Activated CD4-positive, CD25-positive, alpha-beta regulatory T cell treated with anti-CD3 and anti-CD28 coated beads, Interleukin-2, amount 50 U/mL, for 24 hours (primary cell): ENCODE data around the gene SPINT2.

Experiments used
- ATAC-seq, 2 donors: fragments of 150-1000 bp; cut with Tn5 transposase; one replicate each; pipeline ENCODE4 v1.10.0; 2021; ENCODE audit warnings: mild to moderate bottlenecking in 1 of 2, moderate library complexity in 1 of 2

Gene SPINT2

DNA sequence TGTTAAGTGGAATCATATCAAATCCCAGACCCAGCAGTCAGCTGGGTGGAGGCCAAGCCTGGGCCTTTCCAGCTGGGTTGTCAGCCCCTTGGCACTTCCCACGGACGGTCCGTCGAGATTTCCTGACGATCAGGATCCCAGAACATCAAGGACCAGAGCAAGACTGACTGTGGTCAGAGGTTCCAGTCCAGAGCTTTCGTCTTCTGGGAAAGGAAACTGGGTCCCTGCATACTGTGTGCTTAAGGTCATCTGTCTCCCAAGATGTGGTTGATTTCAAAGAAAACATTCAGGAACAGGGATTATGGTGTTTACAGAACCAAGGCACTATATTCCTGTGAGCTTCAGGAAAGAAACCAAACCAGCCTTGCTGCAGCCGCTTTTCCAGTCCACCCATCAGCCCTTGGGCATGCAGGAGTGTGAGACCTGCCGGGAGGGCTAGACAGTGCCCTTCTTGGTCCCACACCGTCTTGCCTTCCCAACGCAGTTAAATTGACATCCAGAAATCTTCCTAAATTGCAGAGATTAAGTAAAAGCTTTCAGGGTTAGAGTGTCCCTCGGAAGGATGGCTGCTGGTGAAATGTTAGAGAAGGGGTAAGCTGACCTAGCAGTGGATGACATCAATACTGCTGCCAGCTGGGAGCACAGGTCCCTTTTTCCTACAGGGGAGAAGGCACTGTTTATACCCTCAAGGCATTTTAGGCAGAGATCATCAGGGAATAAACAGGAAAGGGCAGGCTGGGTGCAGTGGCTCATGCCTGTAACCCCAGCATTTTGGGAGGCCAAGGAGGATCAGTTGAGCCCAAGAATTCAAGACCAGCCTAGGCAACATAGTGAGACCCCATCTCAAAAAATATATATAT is 34.7 kb downstream of the SPINT2 start:
- no peak for ATAC-seq

GRCh38 chr19:38303517-38304351 is 39.4 kb downstream of the SPINT2 start, which contains the start of gene C19orf33:
C19orf33 (plus strand) TSS chr19:38304251; CDS start chr19:38304262, 11 bp downstream.
- no peak for ATAC-seq

DNA sequence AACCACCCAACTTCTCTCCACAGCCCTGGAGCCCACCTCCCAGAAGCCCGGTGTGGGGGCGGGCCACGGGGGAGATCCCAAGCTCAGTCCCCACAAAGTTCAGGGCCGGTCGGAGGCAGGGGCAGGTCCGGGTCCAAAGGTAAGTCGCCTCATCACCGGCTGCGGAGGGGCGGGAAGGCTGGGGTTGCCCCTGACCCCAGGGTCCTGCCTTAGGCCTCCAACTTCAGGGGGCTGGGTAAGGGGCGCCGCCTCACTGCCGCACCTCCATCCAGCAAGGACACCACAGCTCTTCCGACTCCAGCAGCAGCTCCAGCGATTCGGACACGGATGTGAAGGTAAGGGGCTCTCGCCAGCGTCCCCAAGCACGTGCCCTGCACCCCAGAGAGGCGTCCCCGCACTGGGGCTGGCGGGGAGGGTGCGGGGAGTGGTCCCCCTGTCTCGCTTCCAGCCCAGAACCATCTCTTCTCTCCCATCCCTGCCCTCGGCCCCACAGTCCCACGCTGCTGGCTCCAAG is 40.0 kb downstream of the SPINT2 start:
- ATAC-seq: no peak

DNA sequence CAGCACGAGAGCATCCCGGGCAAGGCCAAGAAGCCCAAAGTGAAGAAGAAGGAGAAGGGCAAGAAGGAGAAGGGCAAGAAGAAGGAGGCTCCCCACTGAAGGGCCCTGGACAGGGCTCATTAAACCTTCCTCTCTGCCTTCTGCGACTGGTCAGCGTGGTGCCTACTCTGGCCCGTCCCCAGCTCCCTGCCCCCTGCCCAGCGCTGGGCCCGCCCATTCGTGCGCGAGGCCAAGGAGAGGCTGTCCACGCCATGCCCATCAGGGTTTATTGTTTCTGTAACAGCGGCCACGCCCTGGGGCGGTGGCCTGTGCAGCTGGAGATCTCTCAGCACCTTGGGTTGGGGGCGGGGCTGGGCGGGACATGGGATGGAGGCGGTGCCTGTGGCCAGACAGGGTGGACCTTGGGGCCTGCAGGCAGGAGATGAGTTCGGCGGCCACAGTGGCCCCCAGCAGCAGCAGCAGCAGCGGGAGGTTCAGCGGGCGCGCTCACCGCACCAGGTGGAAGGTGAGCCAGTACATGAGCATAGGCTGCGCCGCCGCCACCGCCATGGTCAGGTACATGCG is 40.6 kb downstream of the SPINT2 start:
- no peak for ATAC-seq

DNA sequence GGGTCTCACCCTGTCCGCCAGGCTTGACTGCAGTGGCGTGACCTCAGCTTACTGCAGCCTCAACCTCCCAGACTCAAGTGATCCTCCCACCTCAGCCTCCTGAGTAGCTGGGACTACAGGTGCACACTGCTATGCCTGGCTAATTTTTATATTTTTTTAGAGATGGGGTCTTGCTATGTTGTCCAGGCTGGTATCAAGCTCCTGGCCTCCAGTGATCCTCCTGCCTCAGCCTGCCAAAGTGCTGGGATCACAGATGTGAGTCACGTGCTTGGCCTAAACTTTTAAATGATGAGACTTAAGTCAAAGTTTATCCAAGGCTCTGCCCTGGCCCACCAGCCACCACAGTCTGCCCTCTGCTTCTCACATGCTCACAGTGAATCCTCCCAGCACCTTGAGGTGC is 41.9 kb downstream of the SPINT2 start:
- no peak for ATAC-seq

DNA sequence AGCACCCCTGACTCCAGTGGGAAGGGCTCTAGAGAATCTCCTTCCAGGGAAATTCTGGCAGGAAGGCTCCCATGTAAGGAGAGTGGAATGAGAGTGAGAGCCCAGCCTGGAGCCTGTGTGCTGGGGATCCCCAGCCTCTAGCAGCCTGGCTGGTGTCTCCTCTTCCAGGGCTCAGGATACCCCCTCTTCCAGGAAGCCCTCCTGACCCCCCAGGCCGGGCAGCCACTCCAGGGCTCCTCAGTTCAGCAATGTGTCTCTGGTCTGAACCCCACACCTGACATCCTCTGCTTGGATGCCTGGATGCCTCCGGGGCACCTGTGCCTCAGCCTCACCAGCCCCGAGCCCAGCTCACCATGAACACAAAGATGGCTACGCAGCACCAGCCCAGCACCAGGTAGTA is 42.7 kb downstream of the SPINT2 start:
- ATAC-seq: no peak

DNA sequence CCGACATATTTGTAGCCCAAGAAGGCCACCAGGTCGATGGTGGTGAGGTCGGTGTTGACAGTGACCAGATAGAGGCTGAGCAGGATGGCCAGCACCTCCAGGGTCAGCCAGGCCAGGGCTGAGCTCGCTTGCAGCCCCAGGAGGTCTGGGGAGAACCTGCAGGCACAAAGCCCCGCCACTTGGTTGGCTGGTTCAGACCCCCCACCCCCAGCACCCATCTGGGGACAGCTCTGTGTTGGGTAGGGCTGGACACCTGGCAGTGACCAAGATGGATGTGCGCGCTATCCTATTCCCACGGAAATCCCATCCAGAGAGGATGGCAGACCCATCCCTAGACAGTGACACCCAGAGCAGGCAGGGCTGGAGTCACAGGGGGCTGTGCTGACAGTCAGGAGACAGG is 43.2 kb downstream of the SPINT2 start:
- no peak for ATAC-seq

- ATAC-seq: no peak
These were observed 43.8 kb downstream of the SPINT2 start for GRCh38 chr19:38308006-38308766.

- no peak for ATAC-seq
These were observed 44.7 kb downstream of the SPINT2 start for GRCh38 chr19:38308926-38309614.

GRCh38 chr19:38309615-38310278 is 45.4 kb downstream of the SPINT2 start:
- ATAC-seq: no peak

- no peak for ATAC-seq
These were observed 45.9 kb downstream of the SPINT2 start for GRCh38 chr19:38310279-38310670.

DNA sequence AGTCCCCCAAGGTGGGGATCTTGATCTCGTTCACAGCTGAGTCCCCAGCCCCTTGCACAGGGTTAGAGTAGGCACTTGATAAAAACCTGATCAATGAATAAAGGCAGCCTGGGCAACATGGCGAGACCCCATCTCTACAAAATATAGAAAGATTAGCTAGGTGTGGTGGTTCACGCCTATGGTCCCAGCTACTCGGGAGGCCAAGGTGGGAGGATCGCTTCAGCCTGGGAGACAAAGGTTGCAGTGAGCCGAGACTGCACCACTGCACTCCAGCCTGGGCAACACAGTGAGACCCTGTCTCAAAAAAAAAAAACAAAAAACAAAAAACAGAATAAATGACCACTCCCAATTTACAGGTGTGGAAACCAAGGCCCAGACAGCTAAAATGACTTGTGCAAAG is 46.6 kb downstream of the SPINT2 start:
- no peak for ATAC-seq

DNA sequence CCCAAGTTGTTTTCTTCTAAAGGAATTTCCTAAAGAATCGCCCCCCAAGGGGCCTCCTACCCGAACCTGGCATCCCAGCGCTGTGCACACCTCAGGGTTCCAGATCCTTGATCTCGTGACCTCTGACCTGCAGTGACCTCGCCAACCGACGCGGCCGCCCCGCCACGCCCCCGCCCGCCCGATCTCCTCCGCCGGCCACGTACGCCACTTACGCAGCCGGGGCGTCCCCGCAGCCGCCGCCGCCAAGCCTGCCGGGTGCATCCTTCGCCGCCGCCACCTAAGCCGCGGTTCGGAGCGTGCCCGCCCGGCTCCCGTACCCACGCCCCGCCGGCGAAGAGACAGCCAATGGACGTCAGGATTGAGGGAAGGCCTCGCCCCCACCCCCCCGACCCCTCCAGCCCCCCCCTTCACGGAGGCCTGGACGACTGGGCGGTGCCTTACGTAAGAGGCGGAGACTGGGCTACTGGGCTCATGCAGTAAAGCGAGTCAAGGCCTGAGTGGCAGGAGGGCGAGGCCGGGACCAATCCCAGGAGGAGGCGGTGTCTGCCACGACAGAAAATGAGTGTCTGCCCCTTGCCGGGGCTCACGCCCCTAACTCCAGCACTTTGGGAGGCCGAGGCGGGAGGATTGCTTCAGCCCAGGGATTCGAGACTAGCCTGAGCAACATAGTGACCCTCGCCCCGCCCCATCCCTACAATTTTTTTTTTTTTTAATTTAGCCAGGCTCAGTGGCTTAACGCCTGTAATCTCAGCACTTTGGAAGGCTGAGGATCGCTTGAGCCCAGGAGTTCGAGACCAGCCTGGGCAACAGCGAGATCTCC is 51.5 kb downstream of the SPINT2 start, which contains the start of gene YIF1B:
YIF1B (minus strand) TSS at position 291 of the 820 bp plus-strand sequence; CDS start at position 261, 30 bp downstream.
- ATAC-seq: peak; percentile 90 to 91

DNA sequence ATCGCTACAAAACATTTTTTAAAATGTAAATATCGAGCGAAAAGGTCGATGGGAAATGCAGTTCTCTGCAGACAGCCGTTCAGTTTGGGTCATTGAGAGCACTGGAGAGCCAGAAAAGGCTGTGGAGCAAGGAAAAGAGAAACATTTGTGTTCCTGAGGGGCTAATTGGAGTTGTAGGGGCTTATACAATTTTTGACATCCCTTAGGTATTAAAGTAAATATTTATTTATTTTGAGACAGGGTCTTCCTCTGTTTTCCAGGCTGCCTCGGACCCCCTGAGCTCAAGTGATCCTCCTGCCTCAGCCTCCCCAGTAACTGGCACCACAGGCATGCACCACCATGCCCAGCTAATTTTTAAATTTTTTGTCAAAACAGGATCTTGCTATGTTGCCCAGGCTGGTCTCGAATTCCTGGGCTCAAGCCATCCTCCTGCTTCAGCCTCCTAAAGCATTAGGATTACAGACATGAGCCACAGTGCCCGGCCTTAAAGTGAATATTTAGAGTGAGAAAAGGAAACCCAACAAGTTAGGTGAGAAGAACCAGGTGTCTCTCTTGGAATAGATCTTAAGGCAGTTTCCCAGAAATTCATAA is 52.2 kb downstream of the SPINT2 start:
- no peak for ATAC-seq

DNA sequence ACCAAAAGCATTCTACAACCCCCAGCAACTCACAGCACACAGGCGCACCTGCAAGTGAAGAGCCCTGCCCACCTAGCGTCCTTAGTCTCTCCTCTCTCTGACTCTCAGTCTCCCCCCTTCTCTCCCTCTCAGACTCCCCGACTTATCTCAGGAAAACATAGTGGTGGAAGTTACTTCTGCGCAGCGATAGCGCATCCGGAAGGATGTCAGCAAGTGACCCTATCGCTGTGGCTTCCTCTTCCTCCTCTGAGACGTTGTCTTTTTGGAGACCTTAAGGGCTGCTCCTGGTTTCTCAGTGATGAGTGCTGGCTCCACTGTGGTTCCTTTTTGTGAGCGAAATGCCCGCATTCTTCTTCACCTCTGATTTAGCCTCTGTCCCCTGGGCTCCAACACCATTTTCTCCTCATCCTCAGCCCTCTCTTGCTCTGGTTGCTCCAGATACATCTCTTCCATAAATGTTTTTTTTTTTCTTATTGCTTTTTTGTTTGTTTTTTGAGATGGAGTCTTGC is 52.8 kb downstream of the SPINT2 start:
- no peak for ATAC-seq

GRCh38 chr19:38318660-38319059 is 54.3 kb downstream of the SPINT2 start:
- no peak for ATAC-seq

GRCh38 chr19:38319421-38320258 is 55.3 kb downstream of the SPINT2 start, which contains the start of gene KCNK6:
KCNK6 (plus strand) TSS chr19:38319845; CDS start chr19:38319951, 106 bp downstream.
- peak; percentile 3 for ATAC-seq

GRCh38 chr19:38320969-38321339 is 56.6 kb downstream of the SPINT2 start:
- no peak for ATAC-seq
